Tibial nerve (tissue), 4 donors: ENCODE results near the gene MAGEF1.

Experiments used
- CTCF ChIP-seq, 5 experiments: fragments of 200-600 bp in 3 of 5; fragments of 450-650 bp in 2 of 5; sonication (generic) in 3 of 5; IDR thresholded peaks; one replicate each; pipeline ENCODE4 v1.5.1; 2016 to 2019; ENCODE audit warnings: antibody characterized with exemption in 5 of 5, mild to moderate bottlenecking in 3 of 5, moderate library complexity in 2 of 5
- EP300 ChIP-seq, 2 donors: sonication (generic); formaldehyde crosslinking; IDR thresholded peaks; one replicate each; pipeline ENCODE4 v1.6.1; 2017; ENCODE audit warnings: antibody characterized with exemption in 2 of 2, mild to moderate bottlenecking in 1 of 2
- POLR2A ChIP-seq, 2 donors: fragments of 450-650 bp; IDR thresholded peaks; one replicate each; pipeline ENCODE4 v1.6.1; 2017; ENCODE audit warnings: antibody characterized with exemption in 2 of 2, mild to moderate bottlenecking in 2 of 2, moderate library complexity in 2 of 2

GRCh38 chr3:184663756-184664155 lies 48.1 kb downstream of the MAGEF1 start:
- no peak for TF ChIP-seq CTCF (IDR thresholded peaks at IDR 0.05)
- no peak for TF ChIP-seq POLR2A (IDR thresholded peaks at IDR 0.05)
- no peak for TF ChIP-seq EP300 (IDR thresholded peaks at IDR 0.05)
